ENCODE measurements around the gene ROR1.
A peak's percentile ranks its signal among the peaks of the same experiment; 100 is the strongest.

Gene ROR1

GRCh38 chr1:63892632-63893395 is 119.0 kb downstream of the ROR1 start (continued):
- TF ChIP-seq ZNF585B (tag by site-specific recombination; IDR thresholded peaks at IDR 0.05) (no peak), ZBTB20 (tag by site-specific recombination; IDR thresholded peaks at IDR 0.05) (peak; percentile 32; the same call in 1 of the 2 replicates), ZNF76 (tag by site-specific recombination; IDR thresholded peaks at IDR 0.05; ENCODE audit: borderline replicate concordance, low read depth) (no peak), ZNF776 (tag by site-specific recombination; IDR thresholded peaks at IDR 0.05; ENCODE audit: borderline replicate concordance) (no peak), ZNF18 (tag by site-specific recombination; IDR thresholded peaks at IDR 0.05) (no peak), ZNF560 (tag by site-specific recombination; IDR thresholded peaks at IDR 0.05; ENCODE audit: borderline replicate concordance) (no peak), ZNF433 (tag by site-specific recombination; IDR thresholded peaks at IDR 0.05; ENCODE audit: low read depth) (no peak), ZNF157 (tag by site-specific recombination; IDR thresholded peaks at IDR 0.05) (no peak), ZNF521 (tag by site-specific recombination; IDR thresholded peaks at IDR 0.05) (no peak), SP2 (tag by site-specific recombination; IDR thresholded peaks at IDR 0.05) (no peak), INSM2 (tag by site-specific recombination; IDR thresholded peaks at IDR 0.05) (no peak), IKZF3 (tag by site-specific recombination; IDR thresholded peaks at IDR 0.05) (no peak), ZSCAN5A (tag by site-specific recombination; IDR thresholded peaks at IDR 0.05) (no peak), PBX3 (CRISPR knock-in tag; IDR thresholded peaks at IDR 0.05) (no peak), ZNF350 (tag by site-specific recombination; IDR thresholded peaks at IDR 0.05) (no peak), KLF8 (tag by site-specific recombination; IDR thresholded peaks at IDR 0.05) (no peak), ZSCAN16 (tag by site-specific recombination; IDR thresholded peaks at IDR 0.05) (no peak), ZNF785 (tag by site-specific recombination; IDR thresholded peaks at IDR 0.05) (no peak), ZNF530 (tag by site-specific recombination; IDR thresholded peaks at IDR 0.05; ENCODE audit: low read depth) (no peak), ZBTB48 (tag by site-specific recombination; IDR thresholded peaks at IDR 0.05) (peak; percentile 55; the same call in 1 of the 2 replicates), TRIM28 (IDR thresholded peaks at IDR 0.05; ENCODE audit: borderline replicate concordance, low read length) (peak; percentile 17; the same call in 1 of the 2 replicates)
- TF ChIP-seq, protein P1, sequence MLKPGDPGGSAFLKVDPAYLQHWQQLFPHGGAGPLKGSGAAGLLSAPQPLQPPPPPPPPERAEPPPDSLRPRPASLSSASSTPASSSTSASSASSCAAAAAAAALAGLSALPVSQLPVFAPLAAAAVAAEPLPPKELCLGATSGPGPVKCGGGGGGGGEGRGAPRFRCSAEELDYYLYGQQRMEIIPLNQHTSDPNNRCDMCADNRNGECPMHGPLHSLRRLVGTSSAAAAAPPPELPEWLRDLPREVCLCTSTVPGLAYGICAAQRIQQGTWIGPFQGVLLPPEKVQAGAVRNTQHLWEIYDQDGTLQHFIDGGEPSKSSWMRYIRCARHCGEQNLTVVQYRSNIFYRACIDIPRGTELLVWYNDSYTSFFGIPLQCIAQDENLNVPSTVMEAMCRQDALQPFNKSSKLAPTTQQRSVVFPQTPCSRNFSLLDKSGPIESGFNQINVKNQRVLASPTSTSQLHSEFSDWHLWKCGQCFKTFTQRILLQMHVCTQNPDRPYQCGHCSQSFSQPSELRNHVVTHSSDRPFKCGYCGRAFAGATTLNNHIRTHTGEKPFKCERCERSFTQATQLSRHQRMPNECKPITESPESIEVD (tag by site-specific recombination; IDR thresholded peaks at IDR 0.05): no peak
- TF ChIP-seq, protein P2, sequence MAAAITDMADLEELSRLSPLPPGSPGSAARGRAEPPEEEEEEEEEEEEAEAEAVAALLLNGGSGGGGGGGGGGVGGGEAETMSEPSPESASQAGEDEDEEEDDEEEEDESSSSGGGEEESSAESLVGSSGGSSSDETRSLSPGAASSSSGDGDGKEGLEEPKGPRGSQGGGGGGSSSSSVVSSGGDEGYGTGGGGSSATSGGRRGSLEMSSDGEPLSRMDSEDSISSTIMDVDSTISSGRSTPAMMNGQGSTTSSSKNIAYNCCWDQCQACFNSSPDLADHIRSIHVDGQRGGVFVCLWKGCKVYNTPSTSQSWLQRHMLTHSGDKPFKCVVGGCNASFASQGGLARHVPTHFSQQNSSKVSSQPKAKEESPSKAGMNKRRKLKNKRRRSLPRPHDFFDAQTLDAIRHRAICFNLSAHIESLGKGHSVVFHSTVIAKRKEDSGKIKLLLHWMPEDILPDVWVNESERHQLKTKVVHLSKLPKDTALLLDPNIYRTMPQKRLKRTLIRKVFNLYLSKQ (tag by site-specific recombination; IDR thresholded peaks at IDR 0.05; ENCODE audit: borderline replicate concordance): no peak
- TF ChIP-seq, protein P3, sequence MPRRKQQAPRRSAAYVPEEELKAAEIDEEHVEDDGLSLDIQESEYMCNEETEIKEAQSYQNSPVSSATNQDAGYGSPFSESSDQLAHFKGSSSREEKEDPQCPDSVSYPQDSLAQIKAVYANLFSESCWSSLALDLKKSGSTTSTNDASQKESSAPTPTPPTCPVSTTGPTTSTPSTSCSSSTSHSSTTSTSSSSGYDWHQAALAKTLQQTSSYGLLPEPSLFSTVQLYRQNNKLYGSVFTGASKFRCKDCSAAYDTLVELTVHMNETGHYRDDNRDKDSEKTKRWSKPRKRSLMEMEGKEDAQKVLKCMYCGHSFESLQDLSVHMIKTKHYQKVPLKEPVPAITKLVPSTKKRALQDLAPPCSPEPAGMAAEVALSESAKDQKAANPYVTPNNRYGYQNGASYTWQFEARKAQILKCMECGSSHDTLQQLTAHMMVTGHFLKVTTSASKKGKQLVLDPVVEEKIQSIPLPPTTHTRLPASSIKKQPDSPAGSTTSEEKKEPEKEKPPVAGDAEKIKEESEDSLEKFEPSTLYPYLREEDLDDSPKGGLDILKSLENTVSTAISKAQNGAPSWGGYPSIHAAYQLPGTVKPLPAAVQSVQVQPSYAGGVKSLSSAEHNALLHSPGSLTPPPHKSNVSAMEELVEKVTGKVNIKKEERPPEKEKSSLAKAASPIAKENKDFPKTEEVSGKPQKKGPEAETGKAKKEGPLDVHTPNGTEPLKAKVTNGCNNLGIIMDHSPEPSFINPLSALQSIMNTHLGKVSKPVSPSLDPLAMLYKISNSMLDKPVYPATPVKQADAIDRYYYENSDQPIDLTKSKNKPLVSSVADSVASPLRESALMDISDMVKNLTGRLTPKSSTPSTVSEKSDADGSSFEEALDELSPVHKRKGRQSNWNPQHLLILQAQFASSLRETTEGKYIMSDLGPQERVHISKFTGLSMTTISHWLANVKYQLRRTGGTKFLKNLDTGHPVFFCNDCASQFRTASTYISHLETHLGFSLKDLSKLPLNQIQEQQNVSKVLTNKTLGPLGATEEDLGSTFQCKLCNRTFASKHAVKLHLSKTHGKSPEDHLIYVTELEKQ (tag by site-specific recombination; IDR thresholded peaks at IDR 0.05; ENCODE audit: borderline replicate concordance): no peak
- TF ChIP-seq, protein P4, sequence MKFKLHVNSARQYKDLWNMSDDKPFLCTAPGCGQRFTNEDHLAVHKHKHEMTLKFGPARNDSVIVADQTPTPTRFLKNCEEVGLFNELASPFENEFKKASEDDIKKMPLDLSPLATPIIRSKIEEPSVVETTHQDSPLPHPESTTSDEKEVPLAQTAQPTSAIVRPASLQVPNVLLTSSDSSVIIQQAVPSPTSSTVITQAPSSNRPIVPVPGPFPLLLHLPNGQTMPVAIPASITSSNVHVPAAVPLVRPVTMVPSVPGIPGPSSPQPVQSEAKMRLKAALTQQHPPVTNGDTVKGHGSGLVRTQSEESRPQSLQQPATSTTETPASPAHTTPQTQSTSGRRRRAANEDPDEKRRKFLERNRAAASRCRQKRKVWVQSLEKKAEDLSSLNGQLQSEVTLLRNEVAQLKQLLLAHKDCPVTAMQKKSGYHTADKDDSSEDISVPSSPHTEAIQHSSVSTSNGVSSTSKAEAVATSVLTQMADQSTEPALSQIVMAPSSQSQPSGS (tag by site-specific recombination; IDR thresholded peaks at IDR 0.05; ENCODE audit: low read depth): peak; percentile 59; the same call in 1 of the 2 replicates

Measured in HEK293 (cell line).